Activated CD4-positive, alpha-beta T cell treated with anti-CD3 and anti-CD28 coated beads for 4 hours (primary cell): ENCODE results near the gene LRP6.

Experiments used
- DNase-seq, 2 donors: peaks; one replicate each; pipeline ENCODE4 v3.0.0-alpha.2; 2020

The LRP6 gene

DNA sequence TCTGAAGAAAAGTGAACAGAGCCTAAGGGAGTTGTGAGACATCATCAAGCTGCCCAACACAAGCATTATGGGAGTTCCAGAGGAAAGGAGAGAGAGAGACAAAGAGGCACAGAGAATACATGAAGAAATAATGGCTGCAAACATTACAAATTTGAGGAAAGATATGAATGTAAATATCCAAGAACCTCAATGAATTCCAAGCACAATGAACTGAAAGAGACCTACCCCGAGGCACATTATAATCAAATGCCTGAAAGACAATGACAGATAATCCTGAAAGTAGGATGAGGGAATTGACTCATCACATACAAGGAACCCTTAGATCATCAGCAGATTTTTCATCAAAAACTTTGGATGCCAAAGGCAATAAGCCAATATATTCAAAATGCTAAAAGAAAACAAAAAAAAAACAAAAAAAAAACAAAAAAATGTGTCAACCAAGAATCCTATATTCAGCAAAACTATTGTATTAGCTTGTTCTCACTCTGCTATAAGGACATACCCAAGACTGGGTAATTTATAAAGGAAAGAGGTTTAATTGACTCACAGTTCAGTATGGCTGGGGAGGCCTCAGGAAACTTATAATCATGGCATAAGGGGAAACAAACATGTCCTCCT, 158.3 kb downstream of the LRP6 start:
- no peak for DNase-seq

GRCh38 chr12:12107678-12108077, 159.2 kb downstream of the LRP6 start:
- DNase-seq, result no peak

GRCh38 chr12:12099102-12099501, 167.7 kb downstream of the LRP6 start:
- no peak for DNase-seq

DNA sequence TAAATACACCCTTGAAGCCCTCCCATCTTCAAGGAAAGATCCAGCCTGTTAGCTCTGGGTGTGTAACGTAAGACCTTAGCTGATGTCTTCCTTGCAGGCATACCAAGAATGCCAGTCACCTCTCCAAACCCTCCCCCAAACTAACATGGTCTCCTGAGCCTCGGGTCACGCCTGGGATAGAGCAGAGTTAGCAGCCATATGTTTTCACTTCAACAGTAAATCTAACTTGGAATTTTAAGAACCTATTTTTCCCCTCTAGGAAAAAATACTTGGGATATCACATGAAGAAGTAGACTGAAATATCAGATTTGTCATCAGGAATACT, 168.2 kb downstream of the LRP6 start:
- DNase-seq, result no peak

GRCh38 chr12:12097891-12098690, 168.8 kb downstream of the LRP6 start:
- no peak for DNase-seq

DNA sequence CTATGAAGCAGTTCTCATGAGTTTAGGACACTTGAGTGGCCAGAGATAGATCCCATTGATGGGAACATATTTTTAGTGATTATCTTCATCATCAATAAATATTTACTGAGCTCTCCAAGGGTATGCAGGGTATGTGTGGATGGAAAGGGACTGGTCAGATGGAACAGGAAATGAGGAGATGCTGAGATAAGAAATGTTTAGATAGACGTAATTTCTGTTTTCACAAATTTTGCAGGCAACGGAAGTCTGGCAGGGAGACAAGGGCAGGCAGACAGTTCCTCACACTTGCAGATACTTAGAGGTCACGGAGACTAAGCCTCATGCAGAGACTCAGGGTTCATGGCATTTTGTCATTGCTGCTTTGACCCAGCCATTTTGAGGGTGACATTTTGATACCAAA, 171.8 kb downstream of the LRP6 start:
- DNase-seq, result no peak

- no peak for DNase-seq
These were observed 172.4 kb downstream of the LRP6 start for GRCh38 chr12:12094481-12094880.

DNA sequence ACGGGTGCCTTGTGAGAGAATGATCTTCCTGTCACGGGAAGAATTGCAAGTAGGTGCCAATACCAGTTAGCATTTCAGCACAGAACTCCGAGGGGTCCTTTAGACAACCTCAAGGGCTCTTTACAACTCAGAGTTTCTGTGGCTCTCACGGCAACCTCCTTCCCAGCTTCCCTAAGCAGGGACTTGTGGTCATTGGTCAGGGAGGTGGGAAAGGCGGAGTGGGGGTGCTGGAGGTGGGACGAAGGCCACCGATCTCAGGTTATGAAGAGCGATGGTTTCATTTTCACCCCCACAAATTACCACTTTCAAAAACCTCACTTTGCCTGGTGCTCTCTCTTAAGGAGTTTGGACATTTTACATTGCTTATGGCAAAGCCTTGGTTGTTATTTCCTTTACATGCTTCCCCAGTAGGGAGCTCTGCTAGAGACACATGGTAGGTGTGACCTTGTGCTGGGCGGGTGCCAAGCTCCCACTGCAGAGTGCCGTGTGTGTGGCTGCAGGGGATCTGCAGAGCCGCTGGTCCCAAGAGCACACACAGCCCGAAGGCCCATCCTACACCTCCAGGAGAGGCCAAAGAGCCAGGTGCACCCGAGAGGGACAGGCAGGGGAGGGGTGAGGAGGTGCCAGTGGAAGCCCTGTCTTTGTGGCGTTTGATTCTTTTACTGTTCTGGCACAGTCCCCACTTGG, 174.7 kb downstream of the LRP6 start:
- DNase-seq, result no peak

DNA sequence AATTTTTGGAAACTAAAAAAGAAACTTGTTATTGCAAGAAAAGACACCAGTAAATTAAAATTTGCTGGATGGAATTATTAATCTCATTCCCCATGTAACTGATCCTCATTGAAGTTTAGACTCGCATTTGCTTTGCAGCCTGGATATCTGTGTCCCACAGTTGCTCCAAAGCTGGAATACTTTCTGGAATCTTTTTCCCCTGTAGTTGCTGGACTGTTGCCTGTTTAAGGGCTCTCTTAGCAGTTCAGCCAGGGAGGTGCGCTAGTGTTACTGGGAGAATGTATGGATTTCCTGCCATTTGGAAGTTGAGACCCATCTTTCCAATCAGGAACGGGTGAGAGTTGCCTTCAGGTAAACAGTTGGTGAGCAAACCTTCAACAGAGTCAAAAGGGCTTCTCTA, 175.8 kb downstream of the LRP6 start:
- no peak for DNase-seq

GRCh38 chr12:12088761-12089160, 178.1 kb downstream of the LRP6 start:
- no peak for DNase-seq

GRCh38 chr12:12088147-12088546, 178.7 kb downstream of the LRP6 start:
- DNase-seq, result no peak

DNA sequence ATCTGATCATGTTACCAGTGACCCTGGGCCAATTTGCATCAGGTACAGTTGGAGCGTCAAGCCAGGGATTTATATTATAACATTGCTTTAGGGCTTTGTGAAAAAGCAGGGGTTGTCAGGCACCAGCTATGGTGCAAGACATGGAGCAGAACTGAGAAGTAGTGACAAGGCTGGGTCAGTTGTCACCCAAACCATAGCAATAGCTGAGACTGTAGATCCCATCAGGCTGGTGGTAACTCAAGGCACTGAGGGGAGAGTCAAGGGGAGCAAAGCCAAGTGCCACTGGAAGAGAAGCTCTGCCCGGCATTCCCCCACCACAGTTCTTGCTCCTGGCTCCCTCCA, 179.2 kb downstream of the LRP6 start:
- DNase-seq, result no peak

GRCh38 chr12:12086973-12087692, 179.7 kb downstream of the LRP6 start:
- DNase-seq, result no peak

DNA sequence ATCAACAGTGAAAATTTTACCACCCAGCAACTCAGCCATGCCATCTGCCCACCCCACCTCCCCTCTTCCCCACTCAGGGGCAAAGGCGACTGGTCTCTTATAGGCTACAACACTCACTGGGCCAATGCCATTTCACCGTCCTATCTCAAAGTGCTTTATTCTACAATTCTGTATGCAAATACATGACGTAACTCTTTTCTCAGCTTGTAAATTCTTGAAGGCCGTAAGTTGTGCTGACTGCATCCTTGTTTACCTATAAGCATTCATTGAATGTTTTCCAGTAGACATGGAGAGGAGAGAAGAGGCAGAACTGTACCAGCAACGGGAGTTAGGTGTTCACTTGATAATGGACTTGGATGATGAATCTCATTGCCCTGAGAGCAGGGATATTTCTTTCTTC, 180.5 kb downstream of the LRP6 start:
- DNase-seq, result no peak

DNA sequence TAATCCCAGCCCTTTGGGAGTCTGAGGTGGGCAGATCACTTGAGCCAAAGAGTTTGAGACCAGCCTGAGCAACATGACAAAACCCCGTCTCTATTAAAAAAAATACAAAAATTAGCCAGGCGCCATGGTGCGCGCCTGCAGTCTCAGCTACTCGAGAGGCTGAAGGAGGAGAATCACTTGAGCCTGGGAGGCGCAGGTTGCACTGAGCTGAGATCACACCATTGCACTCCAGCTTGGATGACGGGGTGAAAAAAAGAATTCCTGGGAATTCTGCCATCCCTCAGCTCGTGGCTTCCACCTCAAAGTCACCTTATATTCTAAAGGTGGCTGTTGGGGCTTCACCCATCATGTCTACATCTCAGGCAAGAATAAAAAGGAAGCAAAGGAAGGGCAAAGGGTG, 183.2 kb downstream of the LRP6 start:
- no peak for DNase-seq

DNA sequence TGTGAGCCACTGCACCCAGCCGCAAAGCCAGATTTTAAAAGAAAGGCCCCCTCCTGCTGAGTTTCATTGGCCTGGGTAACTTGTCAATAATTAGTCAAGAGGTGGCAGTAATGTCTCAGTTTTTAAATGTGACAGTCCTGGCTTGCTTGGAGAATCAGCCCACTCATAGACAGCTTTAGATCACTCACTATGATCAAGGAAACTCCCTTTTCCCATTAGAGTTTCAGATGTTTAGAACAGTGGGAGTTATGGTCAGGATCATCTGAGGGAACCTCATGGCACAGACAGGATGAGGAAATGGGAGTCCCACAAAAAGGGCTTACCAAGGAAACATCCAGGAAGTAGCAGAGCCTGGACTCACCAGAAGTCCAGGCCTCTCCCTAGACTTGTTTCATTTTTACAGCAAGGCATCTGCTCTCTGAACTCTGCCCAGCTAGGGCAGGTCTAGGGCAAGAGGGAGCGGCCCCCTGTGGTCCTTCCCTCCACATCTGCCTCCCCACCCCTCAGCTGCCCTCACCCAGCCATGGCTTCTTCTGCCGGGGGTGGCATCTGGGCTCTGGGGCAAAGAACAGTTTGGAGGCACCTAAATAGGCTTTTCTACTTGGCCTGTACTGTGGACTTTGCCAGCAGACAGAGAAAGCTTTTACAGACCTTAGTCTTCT, 184.9 kb downstream of the LRP6 start:
- no peak for DNase-seq

DNA sequence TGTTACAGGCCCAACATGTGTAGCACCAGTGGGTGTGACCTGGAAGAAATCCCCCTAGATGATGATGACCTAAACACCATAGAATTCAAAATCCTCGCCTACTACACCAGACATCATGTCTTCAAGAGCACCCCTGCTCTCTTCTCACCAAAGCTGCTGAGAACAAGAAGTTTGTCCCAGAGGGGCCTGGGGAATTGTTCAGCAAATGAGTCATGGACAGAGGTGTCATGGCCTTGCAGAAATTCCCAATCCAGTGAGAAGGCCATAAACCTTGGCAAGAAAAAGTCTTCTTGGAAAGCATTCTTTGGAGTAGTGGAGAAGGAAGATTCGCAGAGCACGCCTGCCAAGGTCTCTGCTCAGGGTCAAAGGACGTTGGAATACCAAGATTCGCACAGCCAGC, 187.6 kb downstream of the LRP6 start:
- no peak for DNase-seq

GRCh38 chr12:12072064-12072760, 194.6 kb downstream of the LRP6 start:
- DNase-seq, result peak; percentile 30 to 32

- DNase-seq, result peak in 1 of 2 donors; percentile 7
These were observed 195.9 kb downstream of the LRP6 start, which contains the start of gene BCL2L14 for GRCh38 chr12:12070674-12071656. Gene BCL2L14, plus strand, starts transcription at chr12:12070939. Its CDS starts 8,367 bp downstream, at chr12:12079306.

DNA sequence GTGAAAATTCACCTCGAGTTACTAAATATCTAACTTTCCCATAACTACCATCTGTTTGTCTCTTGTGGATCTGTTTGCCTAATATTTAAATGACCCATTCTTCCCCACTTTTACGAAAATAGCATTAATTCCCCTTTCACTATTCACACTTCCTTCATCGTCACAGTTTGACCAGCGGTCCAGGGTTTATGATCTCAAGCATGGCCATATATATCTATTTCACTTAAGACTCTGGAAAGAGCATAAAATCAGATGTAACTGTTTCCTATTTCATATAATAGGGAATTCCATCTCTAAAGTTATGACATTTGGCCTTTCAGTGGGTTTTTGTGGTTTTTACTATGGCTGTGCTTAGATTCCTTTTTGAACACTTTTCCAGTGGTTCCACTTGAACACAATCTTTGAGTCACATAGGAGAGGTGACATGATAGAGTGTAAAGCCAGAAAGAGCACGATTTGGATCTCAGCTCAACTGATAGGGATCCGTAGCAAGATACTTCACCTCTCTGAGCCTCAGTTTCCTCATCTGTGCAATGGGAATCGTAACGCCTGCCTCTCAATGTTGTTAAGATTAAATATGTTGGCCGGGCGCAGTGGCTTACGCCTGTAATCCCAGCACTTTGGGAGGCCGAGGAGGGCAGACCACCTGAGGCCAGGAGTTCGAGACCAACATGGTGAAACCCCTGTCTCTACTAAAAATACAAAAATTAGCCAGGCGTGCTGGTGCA, 196.9 kb downstream of the LRP6 start:
- no peak for DNase-seq
